ENCODE results near the gene TTPAL. TPM values are rescaled to one million over a fixed set of nuclear protein-coding genes. Genes with fewer than 3 reads are reported as not detected.

The TTPAL gene
- total RNA-seq, 2 experiments from 2014 or later, result 5.6 to 18.8 TPM

GRCh38 chr20:44450281-44450889 is 25.3 kb upstream of the TTPAL start:
- DNase-seq (ENCODE audit: low spot score), result no peak
- Histone ChIP-seq H3K9me2 (ENCODE audit: insufficient read depth, low read length) (no peaks in the 10 kb centered on the region), H3K79me2 (ENCODE audit: insufficient read depth, low read depth, low read length) (no peaks in the 10 kb centered on the region), H3K4me3 (ENCODE audit: low read depth, low read length, poor library complexity, severe bottlenecking) (no peak overlapping the region), H3K36me3 (ENCODE audit: insufficient read depth, low read length) (no peaks in the 10 kb centered on the region), H4K20me1 (ENCODE audit: insufficient read depth, low read length) (no peaks in the 10 kb centered on the region), H3K4me1 (ENCODE audit: insufficient read depth, low read length, poor library complexity, severe bottlenecking) (no peaks in the 10 kb centered on the region), H3K27ac (ENCODE audit: low read depth, low read length, poor library complexity, severe bottlenecking) (no peak overlapping the region), H2AFZ (ENCODE audit: low read length) (no peak overlapping the region), H3K4me2 (ENCODE audit: low read length) (no peak overlapping the region), H3K9me3 (ENCODE audit: low read length) (no peaks in the 10 kb centered on the region)
- TF ChIP-seq CTCF (conservative IDR thresholded peaks at IDR 0.05; ENCODE audit: low read length) (no peak), EZH2phosphoT487 (IDR thresholded peaks at IDR 0.05; ENCODE audit: borderline replicate concordance, low read depth, low read length) (no peak)
- BruUV-seq (replicated peaks), result no TSS peak
- ChIA-PET POLR2A (interaction anchor here (0.7 to 0.9 kb wide), 2 partner anchors 9 to 524 kb away, joined by 3 to 4 read pairs; no protein-coding TSS in a partner anchor), CTCF (ENCODE audit: unreplicated experiment) (no interaction called here)
- intact Hi-C loops (cut with micrococcal nuclease; ENCODE audit: unreplicated experiment), result no loop called here

- TF ChIP-seq EZH2phosphoT487 (IDR thresholded peaks at IDR 0.05; ENCODE audit: borderline replicate concordance, low read depth, low read length), result no peak
- no peak for TF ChIP-seq CTCF (conservative IDR thresholded peaks at IDR 0.05; ENCODE audit: low read length)
- no peak for DNase-seq (ENCODE audit: low spot score)
- Histone ChIP-seq H3K27ac (ENCODE audit: low read depth, low read length, poor library complexity, severe bottlenecking) (no peak overlapping the region), H3K9me2 (ENCODE audit: insufficient read depth, low read length) (no peaks in the 10 kb centered on the region), H2AFZ (ENCODE audit: low read length) (no peak overlapping the region), H3K4me2 (ENCODE audit: low read length) (no peak overlapping the region), H4K20me1 (ENCODE audit: insufficient read depth, low read length) (no peaks in the 10 kb centered on the region), H3K4me3 (ENCODE audit: low read depth, low read length, poor library complexity, severe bottlenecking) (no peak overlapping the region), H3K9me3 (ENCODE audit: low read length) (no peaks in the 10 kb centered on the region), H3K36me3 (ENCODE audit: insufficient read depth, low read length) (no peaks in the 10 kb centered on the region), H3K4me1 (ENCODE audit: insufficient read depth, low read length, poor library complexity, severe bottlenecking) (no peaks in the 10 kb centered on the region), H3K79me2 (ENCODE audit: insufficient read depth, low read depth, low read length) (no peaks in the 10 kb centered on the region)
- CTCF ChIA-PET (ENCODE audit: unreplicated experiment), result no interaction called here
- BruUV-seq (replicated peaks), result no TSS peak
- POLR2A ChIA-PET, result interaction anchor here (0.7 kb wide), 1 partner anchor 524 kb away, joined by 3 read pairs; no protein-coding TSS in a partner anchor
- intact Hi-C loops (cut with micrococcal nuclease; ENCODE audit: unreplicated experiment), result no loop called here
Measured at GRCh38 chr20:44450903-44451450, 24.7 kb upstream of the TTPAL start.

GRCh38 chr20:44454306-44454963 is 21.2 kb upstream of the TTPAL start:
- no TSS peak for BruUV-seq (replicated peaks)
- no peaks in the 10 kb centered on the region for H4K20me1 ChIP-seq (ENCODE audit: insufficient read depth, low read length)
- TF ChIP-seq CTCF (conservative IDR thresholded peaks at IDR 0.05; ENCODE audit: low read length), result no peak
- no peak for TF ChIP-seq EZH2phosphoT487 (IDR thresholded peaks at IDR 0.05; ENCODE audit: borderline replicate concordance, low read depth, low read length)
- H3K27ac ChIP-seq (ENCODE audit: low read depth, low read length, poor library complexity, severe bottlenecking), result no peak overlapping the region
- no peaks in the 10 kb centered on the region for H3K9me2 ChIP-seq (ENCODE audit: insufficient read depth, low read length)
- no peak for DNase-seq (ENCODE audit: low spot score)
- no peak overlapping the region for H3K4me2 ChIP-seq (ENCODE audit: low read length)
- CTCF ChIA-PET (ENCODE audit: unreplicated experiment), result no interaction called here
- no peaks in the 10 kb centered on the region for H3K4me1 ChIP-seq (ENCODE audit: insufficient read depth, low read length, poor library complexity, severe bottlenecking)
- H2AFZ ChIP-seq (ENCODE audit: low read length), result no peak overlapping the region
- intact Hi-C loops (cut with micrococcal nuclease; ENCODE audit: unreplicated experiment), result no loop called here
- no peak overlapping the region for H3K4me3 ChIP-seq (ENCODE audit: low read depth, low read length, poor library complexity, severe bottlenecking)
- H3K9me3 ChIP-seq (ENCODE audit: low read length), result no peaks in the 10 kb centered on the region
- no peaks in the 10 kb centered on the region for H3K79me2 ChIP-seq (ENCODE audit: insufficient read depth, low read depth, low read length)
- H3K36me3 ChIP-seq (ENCODE audit: insufficient read depth, low read length), result no peaks in the 10 kb centered on the region
- POLR2A ChIA-PET, result no interaction called here
